Tibial nerve (tissue), 4 donors: ENCODE measurements around the gene TBCA.

Source experiments
- CTCF ChIP-seq, 5 experiments: fragments of 200-600 bp in 3 of 5; fragments of 450-650 bp in 2 of 5; sonication (generic) in 3 of 5; IDR thresholded peaks; one replicate each; pipeline ENCODE4 v1.5.1; 2016 to 2019; ENCODE audit warnings: antibody characterized with exemption in 5 of 5, mild to moderate bottlenecking in 3 of 5, moderate library complexity in 2 of 5
- EP300 ChIP-seq, 2 donors: sonication (generic); formaldehyde crosslinking; IDR thresholded peaks; one replicate each; pipeline ENCODE4 v1.6.1; 2017; ENCODE audit warnings: antibody characterized with exemption in 2 of 2, mild to moderate bottlenecking in 1 of 2
- POLR2A ChIP-seq, 2 donors: fragments of 450-650 bp; IDR thresholded peaks; one replicate each; pipeline ENCODE4 v1.6.1; 2017; ENCODE audit warnings: antibody characterized with exemption in 2 of 2, mild to moderate bottlenecking in 2 of 2, moderate library complexity in 2 of 2

- TF ChIP-seq CTCF (IDR thresholded peaks at IDR 0.05) (no peak), POLR2A (IDR thresholded peaks at IDR 0.05) (no peak), EP300 (IDR thresholded peaks at IDR 0.05) (no peak)
These were observed 15.2 kb upstream of the TBCA start for GRCh38 chr5:77791356-77791755.
